K562 (cell line): ENCODE results near the gene GLG1. TPM values are rescaled to one million over a fixed set of nuclear protein-coding genes. Genes with fewer than 3 reads are reported as not detected.
"Not testable (repeated sequence)": the region's sequence is repeated elsewhere in the genome, so short reads cannot be mapped to it uniquely, and the experiment has no call there.

Source experiments
- ATAC-seq: fragments of 200-7000 bp; cut with Tn5 transposase; 3 replicates; pipeline ENCODE4 v1.9.1; 2020; ENCODE audit warnings: moderate library complexity
- BruUV-seq: library from RNA; stranded (reverse); fragments of 400-500 nt; replicated peaks from 2 replicates; lab custom pipeline; 2021; lab: Mats Ljungman, UMichigan
- CTCF ChIA-PET: fragments of 300-600 bp; formaldehyde crosslinking; extraction: SDS; loops from one replicate; lab custom pipeline; 2021; ENCODE audit warnings: low intra/inter-chr PET ratio; lab: Yijun Ruan, JAX
- POLR2A ChIA-PET: fragments of 300-600, 350-650 bp; sonication (Branson Sonifier 250); formaldehyde crosslinking; extraction: SDS; loops from one replicate; lab custom pipeline; 2021; ENCODE audit warnings: antibody characterized with exemption, inconsistent platforms; lab: Yijun Ruan, JAX
- DNase-seq, 4 experiments: peaks; one replicate each; pipeline versions ENCODE4 v3.0.0 to v3.0.0-alpha.2; 2011 to 2018; ENCODE audit warnings: low spot score in 3 of 4, mixed read lengths in 3 of 4; ENCODE audit errors: extremely low read depth in 1 of 4
- FAIRE-seq: peaks from 2 replicates; lab custom pipeline; 2011; peaks lifted over from hg19 to GRCh38; lab: Jason Lieb, UNC
- H2AFZ ChIP-seq: 2 replicates; pipeline ENCODE4 v1.6.0; 2011; ENCODE audit warnings: low read depth, low read length, control low read depth, inconsistent platforms
- H3K27ac ChIP-seq: fragments of 200-600 bp; 3 replicates; pipeline ENCODE4 v1.8.0; 2011; ENCODE audit warnings: low read depth, mild to moderate bottlenecking, control low read depth, inconsistent platforms, low read length, moderate library complexity, mixed read lengths; ENCODE audit errors: extremely low read depth
- H3K27me3 ChIP-seq, 2 experiments: fragments of 300-600 bp in 1 of 2; 2 replicates in 1 of 2; 3 replicates in 1 of 2; pipeline versions ENCODE4 v1.6.0 to v1.8.0; 2011; ENCODE audit warnings: inconsistent platforms in 2 of 2, low read length in 2 of 2, mild to moderate bottlenecking in 1 of 2, mixed read lengths in 1 of 2, moderate library complexity in 1 of 2; ENCODE audit not compliant: control insufficient read depth in 2 of 2, insufficient read depth in 2 of 2
- H3K36me3 ChIP-seq: fragments of 300-600 bp; 3 replicates; pipeline ENCODE4 v1.8.0; 2011; ENCODE audit warnings: mild to moderate bottlenecking, low read length, inconsistent platforms; ENCODE audit not compliant: control insufficient read depth, insufficient read depth
- H3K4me1 ChIP-seq, 2 experiments: fragments of 200-600 bp in 1 of 2; replicated peaks in 1 of 2; 2 replicates in 1 of 2; 3 replicates in 1 of 2; pipeline versions ENCODE4 v1.5.1 to v1.8.0; 2011; ENCODE audit warnings: inconsistent platforms in 2 of 2, low read length in 2 of 2, mild to moderate bottlenecking in 1 of 2, mixed read lengths in 1 of 2, moderate library complexity in 1 of 2; ENCODE audit not compliant: control insufficient read depth in 2 of 2, insufficient read depth in 2 of 2
- H3K4me2 ChIP-seq: 2 replicates; pipeline ENCODE4 v1.6.1; 2011; ENCODE audit warnings: low read length, control low read depth, inconsistent platforms, mixed read lengths; ENCODE audit not compliant: insufficient read depth
- H3K4me3 ChIP-seq: fragments of 200-600 bp; sonication (generic), shearing (Covaris generic); 2 replicates; pipeline ENCODE4 v1.5.1; 2016; ENCODE audit warnings: control low read depth, inconsistent platforms
- H3K79me2 ChIP-seq: fragments of 200-600 bp; 3 replicates; pipeline ENCODE4 v1.8.0; 2011; ENCODE audit warnings: low read length, inconsistent platforms; ENCODE audit not compliant: control insufficient read depth, insufficient read depth
- H3K9ac ChIP-seq, 2 experiments: 2 replicates each; pipeline versions ENCODE4 v1.6.0 to v1.6.1; 2011; ENCODE audit warnings: low read depth in 2 of 2, low read length in 2 of 2, control low read depth in 1 of 2, inconsistent platforms in 1 of 2, mild to moderate bottlenecking in 1 of 2, mixed read lengths in 1 of 2; ENCODE audit not compliant: insufficient read depth in 1 of 2
- H3K9me1 ChIP-seq: one replicate; pipeline ENCODE4 v1.6.0; 2011; ENCODE audit warnings: inconsistent platforms, mild to moderate bottlenecking, low read length, moderate library complexity; ENCODE audit not compliant: control insufficient read depth, insufficient read depth
- H3K9me3 ChIP-seq: replicated peaks from 2 replicates; pipeline ENCODE4 v1.5.1; 2011; ENCODE audit warnings: low read depth, low read length, inconsistent platforms; ENCODE audit not compliant: control insufficient read depth, insufficient read depth
- H4K20me1 ChIP-seq: replicated peaks from 2 replicates; pipeline ENCODE4 v1.6.1; 2011; ENCODE audit warnings: low read length, inconsistent platforms, mixed read lengths; ENCODE audit not compliant: control insufficient read depth, insufficient read depth
- WGBS: fragments of 100-300 bp; shearing (Covaris generic); methylation state at CpG from one replicate; pipeline ENCODE4 v1.1.6; 2016; ENCODE audit warnings: low coverage, mixed read lengths; ENCODE audit not compliant: insufficient coverage; ENCODE audit errors: missing lambda C conversion rate; 5-methylcytosine and 5-hydroxymethylcytosine counted together
- in situ Hi-C: fragments of 300-500 bp; cut with MboI; formaldehyde crosslinking; loops from 4 replicates; pipeline ENCODE4 v1.15.0; 2018; ENCODE audit warnings: inconsistent platforms, mixed read lengths
- intact Hi-C: fragments of 100-400 bp; cut with micrococcal nuclease; formaldehyde crosslinking; loops from 2 replicates; pipeline ENCODE4 v1.14.2; 2022
- polyA plus RNA-seq, 8 experiments: library from polyadenylated mRNA; depleted of rRNA in 4 of 8; stranded (reverse) in 5 of 8; unstranded in 3 of 8; fragments of >200 nt; fragmentation: Nextera tagmentation in 2 of 8; fragmentation: Illumina TruSeq in 1 of 8; extraction: Ambion mirVana in 2 of 8; extraction: Trizol in 1 of 8; gene quantifications; 2 replicates each; pipeline versions ENCODE4 v1.2.1 to v1.2.3, GENCODE V29; 2011 to 2014; ENCODE audit warnings: inconsistent platforms in 1 of 8, missing spikeins in 1 of 8
- total RNA-seq, 7 experiments: library from RNA; depleted of rRNA in 6 of 7; stranded (reverse); fragments of >200 nt in 6 of 7; fragmentation: Illumina TruSeq in 2 of 7; extraction: Trizol in 2 of 7; gene quantifications; 2 replicates each; pipeline versions ENCODE4 v1.2.1 to v1.2.3, GENCODE V29; 2011 to 2021; ENCODE audit warnings: low replicate concordance in 1 of 7

The GLG1 gene
- total and polyA plus RNA-seq, 9 of the 15 experiments (the other 6 are each of a cell fraction or from before 2014, with no cell fraction given), result 6.2 to 36.0 (median 23.6) TPM

DNA sequence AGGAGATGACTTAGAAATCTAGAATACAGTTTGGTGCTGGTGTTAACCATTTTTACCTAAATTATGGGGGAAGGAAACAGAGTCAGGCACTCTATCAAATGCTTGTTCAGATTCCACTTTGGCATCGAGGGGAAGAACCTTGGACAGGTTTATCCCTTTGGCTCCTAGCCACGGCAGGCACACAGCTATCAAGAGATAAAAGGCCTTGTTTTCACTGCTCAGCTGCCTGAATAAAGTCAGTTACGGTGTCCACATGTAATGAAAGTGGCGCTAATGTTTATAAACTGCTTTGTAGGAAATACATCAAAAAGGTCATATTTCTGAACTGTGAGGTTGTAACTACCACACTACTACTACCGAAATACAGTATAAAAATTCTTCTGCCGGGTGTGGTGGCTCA is 66.3 kb downstream of the GLG1 start:
- H3K36me3 ChIP-seq, CTCF ChIA-PET, H3K4me2 ChIP-seq, H3K4me3 ChIP-seq, H3K27ac ChIP-seq, H3K79me2 ChIP-seq, H3K4me1 ChIP-seq, H3K27me3 ChIP-seq, H4K20me1 ChIP-seq, intact Hi-C loops, H3K9me1 ChIP-seq, H3K9me3 ChIP-seq, in situ Hi-C loops, BruUV-seq, H3K9ac ChIP-seq, POLR2A ChIA-PET, H2AFZ ChIP-seq: not testable (repeated sequence)
- WGBS, result 25% methylated on average over 2 of the region's 6 CpGs
- FAIRE-seq, result peak; percentile 15
- DNase-seq, result peak in 1 of 4 experiments; percentile 34
- ATAC-seq, result peak; percentile 63

- BruUV-seq, H3K27me3 ChIP-seq, H2AFZ ChIP-seq, H3K9me1 ChIP-seq, H3K9me3 ChIP-seq, H3K36me3 ChIP-seq, CTCF ChIA-PET, in situ Hi-C loops, H3K4me3 ChIP-seq, POLR2A ChIA-PET, intact Hi-C loops, H3K4me1 ChIP-seq, ATAC-seq, H3K27ac ChIP-seq, H3K79me2 ChIP-seq, FAIRE-seq, H3K4me2 ChIP-seq, DNase-seq, H4K20me1 ChIP-seq, H3K9ac ChIP-seq: not testable (repeated sequence)
- no CpG with 5 or more reads among the region's 3 CpGs for WGBS
Observed at GRCh38 chr16:74538801-74539200, 68.1 kb downstream of the GLG1 start.

DNA sequence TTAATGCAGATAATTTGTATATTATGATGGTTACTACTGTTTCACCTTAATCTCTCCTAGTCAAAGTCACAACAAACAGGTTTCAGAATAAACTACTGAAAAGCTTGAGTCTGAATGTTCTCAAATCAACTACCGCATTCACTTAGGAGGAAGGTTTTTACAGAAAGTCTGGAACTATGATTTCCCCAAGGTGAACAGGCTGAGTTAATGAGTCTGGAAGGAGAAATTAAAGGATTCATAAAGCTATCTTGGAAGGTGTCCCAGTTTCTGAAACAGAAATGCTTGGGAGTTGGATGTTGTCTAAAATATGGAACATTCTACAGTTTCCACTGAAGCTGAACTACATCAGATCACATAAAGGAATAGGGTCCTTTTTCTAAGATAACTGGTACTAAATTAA is 69.2 kb downstream of the GLG1 start:
- in situ Hi-C loops, H2AFZ ChIP-seq, H3K9ac ChIP-seq, H3K9me3 ChIP-seq, ATAC-seq, H3K27me3 ChIP-seq, H4K20me1 ChIP-seq, DNase-seq, H3K4me3 ChIP-seq, H3K4me1 ChIP-seq, H3K27ac ChIP-seq, H3K79me2 ChIP-seq, POLR2A ChIA-PET, BruUV-seq, intact Hi-C loops, H3K9me1 ChIP-seq, H3K36me3 ChIP-seq, FAIRE-seq, H3K4me2 ChIP-seq, CTCF ChIA-PET: not testable (repeated sequence)
- 100% methylated on average over 1 of the region's 1 CpG for WGBS
